AG04450 (cell line): ENCODE results near the gene HIBADH. TPM values are rescaled to one million over a fixed set of nuclear protein-coding genes. Genes with fewer than 3 reads are reported as not detected.
"Not testable (repeated sequence)": the region's sequence is repeated elsewhere in the genome, so short reads cannot be mapped to it uniquely, and the experiment has no call there.

Experiments
- CTCF ChIA-PET: fragments of 300-600, 350-600 bp; formaldehyde crosslinking; extraction: SDS; loops from one replicate; lab custom pipeline; 2022; ENCODE audit warnings: antibody characterized with exemption, inconsistent platforms; lab: Charles Lee
- POLR2A ChIA-PET: fragments of 350-600 bp; formaldehyde crosslinking; extraction: SDS; loops from one replicate; lab custom pipeline; 2021; ENCODE audit warnings: antibody characterized with exemption, inconsistent platforms; lab: Yijun Ruan, JAX
- DNase-seq: peaks from one replicate; pipeline ENCODE4 v3.0.0-alpha.2; 2011; ENCODE audit warnings: low read depth, low spot score
- H3K27ac ChIP-seq: one replicate; pipeline ENCODE4 v1.5.1; 2012; ENCODE audit warnings: low read depth, low read length, control low read depth
- H3K27me3 ChIP-seq: one replicate; pipeline ENCODE4 v1.6.0; 2012; ENCODE audit warnings: low read length; ENCODE audit not compliant: control insufficient read depth, insufficient read depth
- H3K4me3 ChIP-seq: 2 replicates; pipeline ENCODE4 v1.5.1; 2011; ENCODE audit warnings: mild to moderate bottlenecking, low read depth, low read length, control low read depth
- H3K9me3 ChIP-seq: 2 replicates; pipeline ENCODE4 v1.5.1; 2012; ENCODE audit warnings: low read length; ENCODE audit not compliant: control insufficient read depth, insufficient read depth
- polyA plus RNA-seq: library from polyadenylated mRNA; depleted of rRNA; stranded (reverse); fragments of >200 nt; gene quantifications from 2 replicates; pipeline ENCODE4 v1.2.3, GENCODE V29; 2011
- TF ChIP-seq, protein P1 (sequence below): IDR thresholded peaks from 2 replicates; pipeline ENCODE4 v1.5.1; 2011; ENCODE audit warnings: low read depth, low read length, control low read depth, inconsistent platforms

The HIBADH gene
- polyA plus RNA-seq, 1 experiment: 86.3 TPM

DNA sequence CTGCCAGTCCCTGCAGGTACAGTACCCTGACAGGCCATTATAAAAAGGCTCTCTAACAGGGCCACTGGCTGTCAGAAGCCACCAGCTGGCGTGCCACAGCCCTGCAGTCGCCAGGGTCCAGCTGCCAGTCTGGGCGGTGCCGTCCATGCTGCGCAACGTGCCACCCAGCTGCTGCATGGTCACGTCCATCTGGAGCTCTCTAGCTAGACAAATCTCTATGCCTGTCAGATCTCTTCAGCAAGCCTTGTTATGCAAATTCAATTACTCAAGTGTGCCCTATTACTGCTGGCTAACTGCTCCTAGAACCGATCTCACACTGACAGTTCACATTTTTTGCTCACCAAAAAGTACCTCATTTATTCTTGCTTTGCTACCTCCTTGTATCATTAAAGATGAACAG, 75.9 kb downstream of the HIBADH start:
- H3K27ac ChIP-seq: no peak overlapping the region
- ChIA-PET POLR2A (no interaction called here), CTCF (interaction anchor here (0.7 to 2.6 kb wide), 4 partner anchors 10 to 20 kb away, joined by 3 to 12 read pairs (median 9); no protein-coding TSS in a partner anchor)

GRCh38 chr7:27585781-27586447, 76.8 kb downstream of the HIBADH start:
- Histone ChIP-seq H3K9me3 (no peaks in the 10 kb centered on the region), H3K27ac (no peak overlapping the region), H3K4me3 (no peak overlapping the region), H3K27me3 (no peaks in the 10 kb centered on the region)
- CTCF ChIA-PET: interaction anchor here (1.3 to 2.6 kb wide), 3 partner anchors 9 to 21 kb away, joined by 3 to 12 read pairs (median 12); no protein-coding TSS in a partner anchor
- no peak for DNase-seq
- POLR2A ChIA-PET: no interaction called here
- TF ChIP-seq, protein P1, sequence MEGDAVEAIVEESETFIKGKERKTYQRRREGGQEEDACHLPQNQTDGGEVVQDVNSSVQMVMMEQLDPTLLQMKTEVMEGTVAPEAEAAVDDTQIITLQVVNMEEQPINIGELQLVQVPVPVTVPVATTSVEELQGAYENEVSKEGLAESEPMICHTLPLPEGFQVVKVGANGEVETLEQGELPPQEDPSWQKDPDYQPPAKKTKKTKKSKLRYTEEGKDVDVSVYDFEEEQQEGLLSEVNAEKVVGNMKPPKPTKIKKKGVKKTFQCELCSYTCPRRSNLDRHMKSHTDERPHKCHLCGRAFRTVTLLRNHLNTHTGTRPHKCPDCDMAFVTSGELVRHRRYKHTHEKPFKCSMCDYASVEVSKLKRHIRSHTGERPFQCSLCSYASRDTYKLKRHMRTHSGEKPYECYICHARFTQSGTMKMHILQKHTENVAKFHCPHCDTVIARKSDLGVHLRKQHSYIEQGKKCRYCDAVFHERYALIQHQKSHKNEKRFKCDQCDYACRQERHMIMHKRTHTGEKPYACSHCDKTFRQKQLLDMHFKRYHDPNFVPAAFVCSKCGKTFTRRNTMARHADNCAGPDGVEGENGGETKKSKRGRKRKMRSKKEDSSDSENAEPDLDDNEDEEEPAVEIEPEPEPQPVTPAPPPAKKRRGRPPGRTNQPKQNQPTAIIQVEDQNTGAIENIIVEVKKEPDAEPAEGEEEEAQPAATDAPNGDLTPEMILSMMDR: no peak

More for the DNA sequence above, 75.9 kb downstream of the HIBADH start:
- DNase-seq: no peak
- H3K9me3 ChIP-seq: no peaks in the 10 kb centered on the region
- no peaks in the 10 kb centered on the region for H3K27me3 ChIP-seq
- TF ChIP-seq, protein P1: no peak
- H3K4me3 ChIP-seq: no peak overlapping the region

GRCh38 chr7:27581906-27582305, 80.8 kb downstream of the HIBADH start:
- no peak overlapping the region for H3K27ac ChIP-seq
- H3K4me3 ChIP-seq: no peak overlapping the region
- H3K27me3 ChIP-seq: no peaks in the 10 kb centered on the region
- H3K9me3 ChIP-seq: no peaks in the 10 kb centered on the region
- POLR2A ChIA-PET: interaction anchor here (0.6 kb wide), 1 partner anchor 159 kb away, joined by 5 read pairs; no protein-coding TSS in a partner anchor
- TF ChIP-seq, protein P1: no peak
- CTCF ChIA-PET: interaction anchor here (0.7 to 2.3 kb wide), 3 partner anchors 9 to 372 kb away, joined by 3 to 11 read pairs (median 8); no protein-coding TSS in a partner anchor
- DNase-seq: no peak

- ChIA-PET POLR2A (no interaction called here), CTCF (interaction anchor here (0.7 to 2.3 kb wide), 2 partner anchors 26 to 371 kb away, joined by 3 to 11 read pairs; no protein-coding TSS in a partner anchor)
- no peaks in the 10 kb centered on the region for H3K27me3 ChIP-seq
- no peaks in the 10 kb centered on the region for H3K9me3 ChIP-seq
- no peak for DNase-seq
- H3K4me3 ChIP-seq: no peak overlapping the region
- TF ChIP-seq, protein P1: no peak
- H3K27ac ChIP-seq: no peak overlapping the region
Measured at GRCh38 chr7:27581119-27581518, 81.6 kb downstream of the HIBADH start.

GRCh38 chr7:27579565-27579964, 83.1 kb downstream of the HIBADH start:
- TF ChIP-seq, protein P1: no peak
- no peaks in the 10 kb centered on the region for H3K9me3 ChIP-seq
- POLR2A ChIA-PET: no interaction called here
- DNase-seq: no peak
- CTCF ChIA-PET: interaction anchor here (1.0 to 1.5 kb wide), 2 partner anchors 369 to 383 kb away, joined by 4 to 6 read pairs; no protein-coding TSS in a partner anchor
- no peak overlapping the region for H3K4me3 ChIP-seq
- no peak overlapping the region for H3K27ac ChIP-seq
- H3K27me3 ChIP-seq: no peaks in the 10 kb centered on the region

DNA sequence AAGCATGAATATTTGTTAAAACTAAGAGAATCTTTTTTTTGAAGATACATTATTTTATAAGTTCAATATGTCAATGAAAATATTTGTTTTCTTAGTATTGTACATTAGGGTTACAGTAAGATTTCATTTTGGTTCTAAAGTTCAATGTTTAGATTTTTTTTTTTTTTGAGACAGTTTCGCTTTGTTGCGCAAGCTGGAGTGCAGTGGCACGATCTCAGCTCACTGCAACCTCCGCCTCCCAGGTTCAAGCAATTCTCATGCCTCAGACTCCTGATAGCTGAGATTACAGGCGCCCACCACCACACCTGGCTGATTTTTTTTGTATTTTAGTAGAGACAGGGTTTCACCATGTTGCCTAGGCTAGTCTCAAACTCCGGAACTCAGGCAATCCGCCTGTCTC, 84.5 kb downstream of the HIBADH start:
- H3K27me3 ChIP-seq, POLR2A ChIA-PET, H3K9me3 ChIP-seq, H3K27ac ChIP-seq, DNase-seq, H3K4me3 ChIP-seq: not testable (repeated sequence)
- CTCF ChIA-PET: interaction anchor here (0.8 to 1.5 kb wide), 5 partner anchors 63 to 382 kb away, joined by 3 to 6 read pairs (median 4); no protein-coding TSS in a partner anchor
